ENCODE results near the gene JMJD6.
A peak's percentile ranks its signal among the peaks of the same experiment; 100 is the strongest.

JMJD6 gene

DNA sequence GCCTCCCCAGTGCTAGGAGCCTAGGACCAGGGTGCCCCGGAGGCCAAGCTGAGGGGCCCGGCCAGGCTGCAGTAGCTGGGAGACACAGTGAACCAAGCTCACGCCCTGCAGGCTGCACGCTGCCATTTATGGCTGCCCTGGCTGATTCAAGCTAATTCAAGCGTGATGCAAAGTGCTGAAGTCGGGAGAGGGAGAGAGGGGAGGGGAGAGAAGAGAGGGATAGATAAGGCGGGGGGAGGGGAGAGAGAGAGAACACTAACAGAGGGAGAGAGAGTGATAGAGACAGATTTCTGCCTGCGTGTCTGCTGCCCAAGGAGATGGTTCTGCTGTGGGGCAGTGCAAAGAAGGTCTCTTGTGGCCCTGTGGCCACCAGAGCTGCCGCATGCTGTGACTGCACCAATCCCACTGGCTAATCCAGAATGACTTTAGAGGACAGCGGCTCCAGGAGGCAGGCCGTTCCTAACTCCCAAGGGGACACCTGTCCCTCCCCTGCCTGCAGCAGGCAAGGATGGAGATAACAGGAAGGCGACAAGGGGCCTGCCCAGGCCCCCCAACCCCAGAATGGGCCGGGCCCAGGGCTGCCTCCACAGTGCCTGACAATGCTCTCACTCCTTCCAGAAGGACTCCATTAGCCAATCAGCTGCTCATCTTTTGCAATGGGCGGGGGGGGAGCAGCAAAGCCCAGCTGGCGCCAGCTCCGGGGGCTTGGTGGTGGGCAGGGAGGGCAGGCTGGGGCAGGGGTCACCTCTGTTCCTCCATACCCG, 28.5 kb downstream of the JMJD6 start:
- DNase-seq (ENCODE audit: low spot score): peak; percentile 40

DNA sequence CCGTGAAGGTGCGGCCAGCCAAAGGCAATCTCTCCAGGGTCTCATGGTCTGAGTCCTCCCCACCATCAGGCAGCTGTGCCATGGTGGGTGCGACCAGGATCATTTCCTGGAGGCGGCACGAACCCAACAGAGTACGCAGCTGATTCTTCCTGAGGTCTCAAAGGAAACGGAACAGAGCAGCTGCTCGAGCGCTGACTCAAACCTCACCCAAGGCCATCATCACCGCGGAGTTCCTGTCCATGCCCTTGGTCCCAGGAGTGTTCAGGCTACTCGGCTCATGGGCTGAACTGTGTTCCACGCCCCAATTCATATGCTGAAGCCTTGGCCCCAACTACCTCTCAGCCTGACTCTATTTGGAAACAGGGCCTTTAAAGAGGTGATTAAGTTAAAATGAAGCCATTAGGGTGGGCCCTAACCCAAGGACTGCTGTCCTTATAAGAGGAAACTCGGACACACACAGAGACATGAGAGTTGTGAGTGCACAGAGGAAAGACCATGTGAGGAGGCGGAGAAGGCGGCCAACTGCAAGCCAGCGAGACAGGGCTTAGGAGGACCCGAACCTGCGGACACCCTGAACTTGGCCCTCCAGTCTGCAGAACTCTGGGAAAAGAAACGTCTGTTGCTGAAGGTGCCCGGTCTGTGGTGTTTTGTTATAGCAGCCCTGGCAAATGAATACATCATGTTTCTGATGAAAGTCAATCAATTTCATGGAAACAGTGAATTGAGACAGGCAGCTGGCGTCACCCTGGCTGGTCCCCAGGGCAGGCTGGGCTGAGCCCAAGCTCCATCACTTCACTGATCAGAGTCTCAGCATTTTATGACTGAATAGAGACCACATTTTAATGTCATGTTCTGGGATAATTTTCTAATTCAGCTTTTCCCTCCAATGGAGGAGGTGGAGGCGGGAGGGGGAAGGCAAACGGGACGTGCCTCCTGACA, 29.4 kb downstream of the JMJD6 start:
- no peak for DNase-seq (ENCODE audit: low spot score)

DNA sequence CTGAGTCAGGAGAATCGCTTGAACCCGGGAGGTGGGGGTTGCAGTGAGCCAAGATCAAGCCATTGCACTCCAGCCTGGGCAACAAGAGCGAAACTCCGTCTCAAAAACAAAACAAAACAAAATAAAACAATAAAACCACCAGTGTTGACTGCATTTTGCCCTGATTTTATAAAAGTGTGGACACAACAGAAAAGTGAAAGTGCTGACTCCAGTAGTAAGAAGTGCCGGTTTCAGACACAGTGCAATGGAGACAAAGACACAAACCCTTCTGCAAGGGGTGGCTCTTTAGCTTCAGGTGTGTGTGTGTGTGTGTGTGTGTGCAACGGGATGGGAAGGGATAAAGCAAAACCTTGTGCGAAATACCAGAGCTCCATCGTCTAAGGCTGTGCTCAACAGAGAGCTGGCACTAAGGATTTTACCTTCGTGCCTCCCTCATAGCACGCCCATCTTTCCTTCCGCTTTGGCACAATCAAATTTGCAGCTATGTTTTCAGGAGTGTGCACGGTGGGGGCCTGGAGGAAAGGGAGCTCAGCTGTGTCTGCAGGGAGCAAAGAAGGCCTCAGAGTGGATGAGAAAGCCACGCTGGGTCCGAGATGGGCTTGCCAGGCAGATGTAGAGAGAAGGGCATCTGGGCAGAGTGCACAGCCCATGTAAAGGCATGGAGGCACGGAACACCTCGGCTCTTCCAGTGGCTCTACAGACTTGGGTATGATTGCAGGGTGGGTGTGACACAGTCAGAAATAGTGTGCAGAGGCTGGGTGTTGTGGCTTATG, 31.2 kb downstream of the JMJD6 start:
- no peak for DNase-seq (ENCODE audit: low spot score)

DNA sequence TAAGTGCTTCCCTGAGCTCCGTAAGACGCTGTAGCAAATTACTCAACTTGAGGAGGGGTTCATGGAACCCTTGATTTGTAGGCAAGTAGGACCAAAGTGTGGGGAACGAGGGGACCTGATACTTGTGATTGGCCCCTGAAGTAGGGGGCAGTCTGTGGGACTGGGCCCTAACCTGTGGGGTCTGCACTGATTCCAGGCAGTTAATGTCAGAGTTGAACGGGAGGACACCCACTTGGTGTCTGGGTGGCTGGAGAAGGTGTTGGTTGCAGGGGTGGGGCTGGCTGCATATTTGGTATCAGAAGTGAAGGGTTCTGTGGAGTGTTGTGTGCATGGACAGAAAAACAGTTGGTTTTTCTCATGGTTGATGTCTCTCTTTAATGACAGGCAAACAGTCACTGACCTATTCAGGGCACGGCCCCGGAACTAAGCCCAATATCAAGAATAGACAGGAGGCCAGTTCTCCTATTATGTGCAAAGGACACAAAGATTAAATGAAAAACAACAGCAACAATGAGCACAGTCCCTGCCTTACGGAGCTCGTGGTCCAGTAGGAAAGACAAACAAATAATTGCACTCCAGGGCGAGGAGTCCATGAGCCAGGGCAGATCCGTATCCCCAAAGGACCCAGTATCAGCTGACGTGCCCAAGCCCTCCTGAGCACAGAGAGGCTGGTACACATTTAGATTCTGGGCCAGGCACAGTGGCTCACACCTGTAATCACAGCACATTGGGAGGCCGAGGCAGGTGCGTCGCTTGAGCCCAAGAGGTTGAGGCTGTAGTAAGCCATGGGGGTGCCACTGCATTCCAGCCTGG, 34.8 kb downstream of the JMJD6 start:
- DNase-seq (ENCODE audit: low spot score): no peak

DNA sequence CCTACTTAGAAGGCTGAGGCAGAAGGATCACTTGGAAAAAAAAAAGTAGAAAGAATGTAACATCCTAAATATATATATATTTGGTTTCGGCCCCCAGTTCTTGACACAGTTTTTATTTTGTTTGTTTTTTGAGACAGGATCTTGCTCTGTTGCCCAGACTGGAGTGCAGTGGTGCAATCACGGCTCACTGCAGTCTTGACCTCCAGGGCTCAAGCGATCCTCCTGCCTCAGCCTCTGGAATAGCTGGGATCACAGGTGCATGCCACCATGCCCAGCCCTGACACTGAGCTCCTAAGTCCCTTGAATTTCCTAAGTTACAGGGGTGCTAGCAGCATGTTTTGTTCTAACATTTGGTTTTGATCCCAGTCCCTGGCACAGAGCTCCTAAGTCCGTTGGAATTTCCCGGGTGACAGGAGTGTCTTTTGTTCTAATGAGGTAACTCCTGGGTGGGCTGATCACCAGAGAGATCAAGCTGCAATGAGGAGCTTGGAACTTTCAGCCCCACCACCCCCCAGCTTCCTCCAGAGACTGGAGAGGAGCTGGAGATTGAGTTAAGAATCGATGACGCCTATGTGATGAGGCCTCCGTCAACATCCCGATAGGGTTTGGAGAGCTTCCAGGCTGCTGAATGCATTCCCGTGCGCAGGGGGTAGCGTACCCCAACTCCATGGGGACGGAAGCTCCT, 35.7 kb downstream of the JMJD6 start:
- DNase-seq (ENCODE audit: low spot score): no peak

DNA sequence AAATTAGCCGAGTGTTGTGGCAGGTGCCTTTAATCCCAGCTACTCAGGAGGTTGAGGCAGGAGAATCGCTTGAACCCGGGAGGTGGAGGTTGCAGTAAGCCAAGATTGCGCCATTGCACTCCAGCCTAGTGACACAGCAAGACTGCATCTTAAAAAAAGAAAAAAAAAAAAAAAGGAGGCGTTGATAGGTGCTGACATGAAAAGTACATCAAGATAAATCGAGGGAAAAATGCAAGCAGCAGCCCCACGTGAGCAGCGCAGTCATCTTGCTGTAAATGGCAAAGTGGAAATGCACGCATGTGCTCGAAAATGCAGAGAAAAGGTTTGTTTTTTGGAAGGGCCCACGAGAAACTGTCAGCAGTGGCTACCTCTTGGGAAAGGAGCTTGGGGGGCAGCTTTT, 36.5 kb downstream of the JMJD6 start:
- no peak for DNase-seq (ENCODE audit: low spot score)

DNA sequence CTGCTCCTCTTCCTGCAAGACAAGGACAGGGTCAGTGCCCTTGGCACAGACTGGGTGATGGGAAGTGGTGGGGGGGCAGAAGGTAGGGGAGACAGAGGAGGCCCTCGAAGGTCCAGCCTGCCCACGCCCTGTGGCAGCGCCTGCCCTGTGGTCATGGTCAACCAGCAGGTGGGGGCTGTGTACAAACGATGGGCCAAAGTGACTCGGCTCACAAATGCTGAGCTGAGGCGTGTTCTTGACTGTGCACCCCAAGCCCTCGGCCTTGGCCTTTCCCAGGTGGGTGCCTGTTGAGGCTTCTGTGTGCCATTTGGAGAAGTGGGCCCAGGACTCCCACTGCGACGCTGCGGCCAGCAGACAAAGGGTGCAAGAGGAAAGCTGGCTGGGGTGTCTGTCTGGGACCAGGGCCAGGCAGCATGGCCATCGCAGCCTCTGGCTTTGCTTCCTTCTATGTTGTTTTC, 38.2 kb downstream of the JMJD6 start:
- DNase-seq (ENCODE audit: low spot score): no peak

DNA sequence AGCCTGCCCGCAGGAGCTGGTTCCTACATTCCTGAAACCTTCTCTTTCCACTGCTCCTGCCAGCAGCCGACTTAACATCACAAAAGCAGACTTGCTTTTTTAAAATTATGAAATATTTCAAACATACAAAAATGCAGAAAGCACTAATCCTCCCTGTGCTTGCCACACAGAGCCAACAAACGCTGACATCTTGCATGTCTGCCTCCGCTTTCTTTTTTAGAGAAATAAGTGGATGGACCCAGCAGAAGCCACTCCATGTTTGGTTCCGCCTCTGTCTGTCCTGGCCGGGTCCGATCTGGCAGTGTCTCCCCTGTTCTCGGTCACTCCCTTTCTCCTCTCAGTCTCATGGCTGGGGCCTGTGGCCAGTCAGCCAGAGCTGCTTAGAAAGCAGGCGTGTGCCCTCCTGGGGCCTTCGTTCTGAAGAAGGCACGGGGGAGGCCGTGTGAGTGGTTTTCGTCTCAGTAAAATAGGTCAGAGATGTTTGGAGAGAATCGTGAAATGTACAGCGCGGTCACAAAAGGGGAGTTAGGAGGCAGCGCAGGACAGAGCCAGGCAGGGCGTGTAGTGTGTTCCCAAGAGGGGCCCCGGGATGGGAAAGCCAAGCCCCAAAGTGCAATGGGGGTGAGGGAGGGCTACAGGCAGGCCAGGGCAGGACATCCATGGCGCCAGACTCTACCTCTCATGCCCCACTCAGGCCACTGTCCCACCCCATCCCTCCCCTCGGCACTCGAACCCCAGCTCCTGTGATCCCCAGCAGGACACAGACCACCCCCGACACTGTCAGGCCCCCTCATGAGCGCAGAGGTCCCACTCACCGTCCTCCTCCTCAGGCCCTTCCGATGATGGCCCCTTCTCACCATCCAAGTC, 38.9 kb downstream of the JMJD6 start:
- DNase-seq (ENCODE audit: low spot score): no peak

DNA sequence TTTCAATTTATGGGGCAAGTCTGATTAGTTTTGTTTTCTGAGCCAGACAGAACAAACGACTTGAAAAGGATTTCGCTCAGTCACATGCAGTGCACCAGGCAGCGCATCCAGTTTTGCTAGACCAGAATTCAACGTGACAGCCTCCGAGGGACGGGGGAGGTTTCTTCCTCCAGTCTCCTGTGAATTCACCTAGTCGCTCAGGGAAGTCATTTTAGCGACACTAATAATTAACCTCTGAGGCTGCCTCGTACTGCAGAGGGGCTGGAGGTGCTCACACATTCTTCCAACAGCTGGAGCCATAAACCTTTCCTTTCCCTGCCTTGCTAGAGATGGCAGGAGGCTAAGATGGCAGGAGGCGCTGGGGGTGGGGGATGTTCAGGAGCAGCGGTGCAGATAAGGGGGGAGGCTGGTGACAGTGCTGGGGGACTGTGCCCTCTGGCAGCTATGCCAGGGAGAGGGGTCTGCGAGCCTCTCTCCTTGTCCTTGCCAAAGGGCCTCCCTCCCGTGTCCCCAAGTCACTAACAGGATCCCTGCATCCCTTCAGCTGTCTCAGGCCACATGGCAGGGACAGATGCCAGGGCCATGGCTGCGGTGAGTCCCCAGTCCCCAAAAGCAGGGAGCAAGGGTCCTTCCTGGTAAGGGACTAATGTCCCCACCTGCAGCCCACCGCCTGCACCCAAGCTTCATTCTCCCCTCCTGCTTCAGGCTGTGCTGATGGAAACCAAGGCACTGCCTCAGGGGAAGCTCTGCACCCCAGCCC, 39.7 kb downstream of the JMJD6 start:
- no peak for DNase-seq (ENCODE audit: low spot score)

DNA sequence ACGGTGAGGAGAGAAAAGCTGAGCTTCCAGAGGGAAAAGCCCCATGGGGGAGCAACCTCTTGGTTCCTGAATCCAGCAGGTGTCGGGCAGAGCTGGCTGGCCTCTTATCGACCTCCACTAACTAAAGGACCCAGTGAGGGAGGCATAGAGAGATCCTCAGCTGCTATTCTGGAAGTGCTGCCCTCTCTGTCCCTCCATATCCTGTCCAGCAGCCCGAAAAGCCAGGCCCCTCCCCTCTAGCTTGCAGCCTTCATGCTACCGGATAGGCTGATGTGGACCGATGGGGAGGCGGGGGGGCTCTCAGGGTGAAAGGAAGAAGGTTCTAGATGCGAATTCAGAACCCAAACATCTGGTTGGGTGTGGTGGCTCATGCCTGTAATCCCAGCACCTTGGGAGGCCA, 40.6 kb downstream of the JMJD6 start:
- no peak for DNase-seq (ENCODE audit: low spot score)

DNA sequence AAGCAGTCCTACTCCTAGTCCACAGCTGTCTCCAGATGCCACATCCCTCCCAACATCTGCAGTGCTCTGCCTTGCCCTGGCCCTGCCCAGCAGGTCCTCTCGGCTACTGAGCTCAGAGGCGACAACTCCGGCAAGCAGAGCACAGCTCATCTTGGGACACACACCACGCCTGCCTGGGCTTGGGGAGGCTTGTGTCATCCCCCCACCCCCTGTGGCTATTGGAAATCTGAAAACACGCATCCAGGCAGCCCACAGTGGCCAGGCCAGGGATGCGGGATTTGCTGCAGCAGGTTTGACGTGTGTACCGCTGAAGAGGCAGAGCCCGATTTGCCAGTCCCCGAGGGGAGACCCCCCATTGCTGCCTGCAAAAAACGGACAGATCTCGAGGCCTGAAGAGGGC, 41.0 kb downstream of the JMJD6 start:
- DNase-seq (ENCODE audit: low spot score): no peak

DNA sequence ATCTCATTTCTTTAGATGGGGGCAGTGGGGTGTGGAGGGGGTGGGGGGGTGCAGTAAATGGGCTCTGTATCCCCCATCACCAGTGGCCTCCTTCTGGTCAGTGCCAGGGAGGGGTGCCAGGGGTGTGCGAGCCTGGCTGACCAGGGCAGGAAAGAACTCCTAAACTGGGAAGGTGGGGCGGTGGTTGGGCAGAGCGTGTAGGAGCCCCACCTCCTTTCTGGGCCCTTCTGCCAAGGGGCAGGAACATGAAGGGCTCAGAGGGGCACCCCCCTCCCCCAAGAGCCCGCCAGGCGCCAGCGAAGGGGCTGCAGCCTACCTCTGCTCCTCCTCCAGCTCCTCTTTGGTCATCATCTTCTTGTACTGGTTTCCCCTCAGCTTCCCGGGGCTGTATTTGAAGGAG, 41.6 kb downstream of the JMJD6 start:
- DNase-seq (ENCODE audit: low spot score): no peak

DNA sequence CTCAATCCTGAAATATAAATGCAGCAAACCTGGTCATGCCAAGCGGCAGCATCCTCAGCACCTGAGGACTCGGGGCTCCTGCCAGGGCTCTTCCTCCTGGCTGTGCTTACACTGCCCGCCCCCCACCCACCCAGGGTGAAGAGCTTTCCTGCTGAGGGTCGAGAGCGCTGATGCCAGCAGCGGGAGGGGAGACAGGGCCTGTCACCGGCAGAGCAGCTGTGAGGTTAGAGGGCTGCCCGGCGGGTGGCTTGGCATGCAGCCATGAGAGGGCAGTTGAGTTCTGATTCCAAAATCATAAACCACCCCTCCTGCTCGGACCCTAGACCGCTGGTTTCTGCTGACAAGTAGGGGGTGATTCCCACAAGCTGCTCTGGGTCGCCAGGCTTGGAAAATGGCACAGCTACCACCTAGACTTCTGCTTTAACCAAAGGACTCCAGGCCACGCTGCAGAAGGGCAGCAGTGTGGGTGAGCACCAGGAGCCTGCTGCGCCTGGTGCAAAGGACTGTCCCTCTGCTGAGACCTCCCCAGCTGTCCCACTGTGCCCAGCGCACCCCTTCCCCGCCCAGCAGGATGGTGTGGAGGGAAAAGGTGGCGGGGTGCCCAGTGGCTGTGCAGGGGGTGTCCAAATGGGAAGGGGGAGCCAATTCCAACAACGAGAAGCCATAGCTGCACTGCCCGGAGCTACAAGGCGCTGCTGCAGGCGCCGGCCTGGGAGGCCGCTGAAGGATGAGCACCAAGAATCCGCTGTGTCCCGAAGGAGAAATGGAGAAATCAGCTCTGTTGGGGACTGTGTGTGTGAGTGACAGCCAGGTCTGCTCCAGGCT, 42.3 kb downstream of the JMJD6 start:
- DNase-seq (ENCODE audit: low spot score): no peak

DNA sequence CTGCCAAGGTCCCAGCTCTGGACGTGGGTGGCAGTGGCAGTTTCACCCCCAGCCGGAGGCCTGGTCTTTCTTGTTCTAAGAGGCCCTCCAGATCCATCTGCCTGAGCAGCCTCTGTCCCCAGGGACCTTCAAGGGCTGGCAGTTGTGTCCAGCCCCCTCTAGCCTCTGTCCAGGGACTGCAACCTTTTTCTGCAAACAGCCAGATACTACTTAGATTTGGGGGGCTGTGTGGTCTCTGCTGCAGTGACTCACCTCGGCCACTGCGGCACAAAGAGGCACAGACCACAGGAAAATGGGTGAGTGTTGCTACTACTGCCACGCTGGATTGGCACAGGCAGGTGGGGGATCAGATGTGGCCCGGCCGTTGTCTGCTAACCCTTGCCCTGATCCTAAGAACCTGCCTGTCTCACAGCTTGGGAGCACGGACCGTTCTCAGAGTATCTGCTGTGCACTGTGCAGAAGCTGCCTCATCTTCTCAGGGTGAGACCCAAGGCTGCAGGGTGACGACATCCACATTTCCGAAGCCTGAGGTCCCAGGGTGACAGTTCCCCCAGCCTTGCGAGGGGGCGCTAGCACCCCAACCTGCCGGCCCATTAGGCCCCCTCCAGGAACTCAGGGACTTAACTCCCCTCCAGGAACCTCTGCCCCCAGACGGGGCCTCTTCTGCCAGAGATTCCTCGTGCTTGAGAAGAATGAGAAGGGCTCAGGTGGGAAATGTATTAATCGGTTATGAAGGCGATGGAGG, 43.2 kb downstream of the JMJD6 start:
- DNase-seq (ENCODE audit: low spot score): no peak

DNA sequence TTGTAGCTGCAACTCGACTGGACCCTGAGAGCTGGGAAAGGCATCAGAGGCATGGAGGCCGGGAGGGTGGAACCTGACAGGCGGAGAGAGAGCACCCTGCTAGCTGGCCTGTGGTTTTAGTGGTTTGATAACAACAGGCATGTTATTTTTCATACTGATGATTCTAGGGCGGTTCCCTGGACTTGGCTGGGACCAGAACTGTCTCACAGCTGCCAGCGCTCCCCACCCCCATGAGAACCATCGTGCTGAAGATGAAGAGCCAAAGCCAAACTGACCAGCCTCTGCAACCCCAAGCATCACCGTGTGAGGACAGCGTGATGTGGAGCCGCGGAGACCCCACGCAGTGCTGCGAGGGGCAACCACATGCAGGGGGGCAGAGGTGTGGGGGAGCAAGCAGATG, 44.1 kb downstream of the JMJD6 start:
- peak; percentile 65 for DNase-seq (ENCODE audit: low spot score)

DNA sequence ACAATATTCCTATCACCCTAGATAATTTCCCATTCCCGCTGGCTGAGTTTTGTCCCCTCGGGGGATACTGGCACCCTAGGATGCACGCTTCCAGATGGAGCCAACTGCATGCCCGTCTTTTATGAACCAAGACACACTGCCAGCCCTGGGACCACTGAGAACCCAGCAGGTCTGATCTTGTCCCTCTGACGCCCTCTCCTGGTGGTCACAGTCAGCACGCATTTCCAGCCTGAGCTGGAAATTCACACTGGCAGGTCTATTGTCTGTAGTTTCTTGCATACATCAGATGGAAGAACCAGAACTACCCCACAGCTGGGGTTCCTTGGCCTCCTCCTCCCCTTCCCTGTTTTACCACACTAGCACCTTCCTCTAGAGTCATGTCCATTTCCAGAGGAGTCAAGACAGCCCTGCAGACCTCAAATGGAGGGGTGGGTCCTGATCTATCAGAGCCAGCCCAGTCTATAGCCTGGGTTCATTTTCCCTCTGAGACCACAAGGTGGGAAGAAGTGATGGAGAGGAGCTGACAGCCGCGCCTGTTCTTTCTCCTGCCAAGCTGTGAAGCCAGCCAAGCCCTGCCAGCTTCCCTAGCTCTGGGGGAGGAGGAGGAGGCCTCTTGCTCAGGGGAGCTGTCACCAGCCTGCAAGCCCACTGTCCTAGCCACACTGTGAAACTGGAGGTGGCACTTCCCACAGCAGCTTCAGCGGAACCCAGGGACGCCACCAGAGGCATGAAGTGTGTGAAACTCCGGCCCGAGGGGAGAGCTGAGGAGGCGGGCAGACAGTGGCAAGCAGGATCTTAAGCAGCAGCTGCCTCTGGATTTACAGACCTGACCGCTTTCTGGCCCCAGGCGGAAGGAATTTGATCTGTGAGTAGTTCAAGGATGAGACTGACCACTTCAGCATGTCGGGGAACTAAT, 44.9 kb downstream of the JMJD6 start:
- peak; percentile 71 for DNase-seq (ENCODE audit: low spot score)
